Epithelial cell of prostate (primary cell): ENCODE data around the gene KRTAP29-1.
"Not testable (repeated sequence)": the region's sequence is repeated elsewhere in the genome, so short reads cannot be mapped to it uniquely, and the experiment has no call there.

Experiments
- DNase-seq: peaks from one replicate; pipeline ENCODE4 v3.0.0-alpha.2; 2011; ENCODE audit warnings: low read depth, low spot score
- H3K27ac ChIP-seq: fragments of 450-650 bp; 2 replicates; pipeline ENCODE4 v1.5.1; 2017; ENCODE audit warnings: mild to moderate bottlenecking

Gene KRTAP29-1

DNA sequence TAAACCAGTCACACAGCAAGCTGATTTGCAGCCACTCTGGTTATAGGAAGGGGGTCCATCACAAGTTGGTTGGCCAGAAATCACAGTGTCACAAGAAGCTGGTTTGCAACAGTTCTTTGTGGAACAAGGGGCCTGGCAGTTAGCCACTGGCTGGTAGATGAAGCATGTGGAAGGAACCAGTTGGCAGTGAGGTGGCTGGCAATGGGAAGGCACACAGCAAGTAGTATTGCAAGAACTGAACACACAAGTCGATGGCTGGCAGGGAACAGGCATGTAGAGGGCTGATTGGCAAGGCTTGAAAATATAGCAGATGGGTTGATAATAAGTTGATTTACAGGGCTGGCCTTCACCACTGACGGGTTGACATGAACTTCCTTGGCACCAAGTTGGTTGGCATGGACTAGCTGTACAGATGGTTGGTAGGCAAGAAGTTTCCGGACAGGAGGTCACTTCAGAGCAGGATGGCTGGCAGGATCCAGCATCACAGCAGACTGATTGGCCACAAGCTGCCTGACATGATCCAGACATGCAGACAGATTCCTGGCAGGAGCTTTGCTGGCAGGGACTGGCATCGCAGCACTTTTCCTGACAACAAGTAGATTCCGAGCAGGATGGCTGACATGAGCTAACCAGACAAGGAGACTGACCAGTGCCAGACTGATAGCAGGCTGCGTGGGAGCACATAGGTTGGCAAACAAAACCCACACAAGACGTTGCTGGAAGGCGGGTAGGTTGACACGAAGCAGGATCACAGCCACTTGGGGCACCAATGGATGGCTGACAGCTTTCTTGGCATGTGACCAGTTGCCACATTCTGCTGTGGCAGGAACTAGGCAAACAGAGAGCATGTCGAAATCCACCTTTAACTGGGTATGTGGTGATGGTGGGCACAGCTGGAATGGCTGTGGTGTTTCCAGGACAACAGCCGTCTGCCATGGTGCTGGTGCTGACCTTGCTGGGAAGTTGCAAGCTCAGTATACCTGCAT is at the start of gene KRTAP29-1:
TSS of gene KRTAP29-1 (minus strand) at position 936 of the 986 bp plus-strand sequence. CDS start at position 936, 0 bp downstream.
- H3K27ac ChIP-seq, result peak within 1 kb of the TSS; percentile 82
- DNase-seq, result no peak

DNA sequence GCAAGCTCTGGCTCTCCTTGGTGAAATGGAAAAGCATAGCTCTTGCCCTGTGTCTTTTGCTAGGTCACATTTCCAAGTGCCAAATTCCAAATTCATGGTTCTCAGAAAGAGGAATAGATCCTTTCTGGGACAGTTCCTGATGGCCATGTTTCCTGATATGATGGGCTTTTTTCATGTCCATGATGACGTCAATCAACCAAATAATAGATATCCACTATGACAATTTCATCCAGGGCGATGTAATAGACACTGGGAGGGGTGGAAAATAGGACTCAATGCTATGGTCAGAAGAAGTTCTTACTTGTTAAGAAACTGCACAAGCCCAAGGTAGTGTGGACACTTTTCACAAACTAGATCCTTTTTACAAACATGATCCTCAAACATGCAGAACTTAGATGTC is 48.5 kb upstream of the KRTAP29-1 start:
- no peak for DNase-seq
- no peak overlapping the region for H3K27ac ChIP-seq

DNA sequence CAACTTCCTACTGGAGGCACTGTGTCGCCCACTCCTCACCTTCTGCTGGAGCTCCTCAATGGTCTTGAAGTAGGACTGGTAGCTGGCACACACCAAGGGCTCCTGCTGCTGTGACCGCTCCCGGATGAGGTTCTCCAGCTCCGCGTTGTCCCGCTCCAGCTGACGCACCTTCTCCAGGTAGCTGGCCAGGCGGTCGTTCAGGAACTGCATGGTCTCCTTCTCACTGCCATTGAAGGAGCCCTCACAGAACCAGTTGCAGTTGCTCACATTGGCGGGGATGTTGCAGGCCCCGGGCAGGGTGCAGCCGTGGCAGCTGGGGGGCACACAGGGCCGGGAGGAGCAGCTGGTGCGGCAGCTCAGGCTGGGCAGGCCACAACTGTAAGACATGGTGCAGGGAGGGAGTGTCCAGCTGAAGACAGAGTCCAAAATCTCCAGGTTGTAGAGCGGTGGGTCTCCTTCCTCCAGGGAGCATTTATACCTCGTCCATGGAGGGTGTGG is 47.8 kb upstream of the KRTAP29-1 start, which contains the start of gene KRT33A:
TSS of gene KRT33A (minus strand) at position 448 of the 498 bp plus-strand sequence. CDS start at position 387, 61 bp downstream.
- H3K27ac ChIP-seq, DNase-seq: not testable (repeated sequence)

DNA sequence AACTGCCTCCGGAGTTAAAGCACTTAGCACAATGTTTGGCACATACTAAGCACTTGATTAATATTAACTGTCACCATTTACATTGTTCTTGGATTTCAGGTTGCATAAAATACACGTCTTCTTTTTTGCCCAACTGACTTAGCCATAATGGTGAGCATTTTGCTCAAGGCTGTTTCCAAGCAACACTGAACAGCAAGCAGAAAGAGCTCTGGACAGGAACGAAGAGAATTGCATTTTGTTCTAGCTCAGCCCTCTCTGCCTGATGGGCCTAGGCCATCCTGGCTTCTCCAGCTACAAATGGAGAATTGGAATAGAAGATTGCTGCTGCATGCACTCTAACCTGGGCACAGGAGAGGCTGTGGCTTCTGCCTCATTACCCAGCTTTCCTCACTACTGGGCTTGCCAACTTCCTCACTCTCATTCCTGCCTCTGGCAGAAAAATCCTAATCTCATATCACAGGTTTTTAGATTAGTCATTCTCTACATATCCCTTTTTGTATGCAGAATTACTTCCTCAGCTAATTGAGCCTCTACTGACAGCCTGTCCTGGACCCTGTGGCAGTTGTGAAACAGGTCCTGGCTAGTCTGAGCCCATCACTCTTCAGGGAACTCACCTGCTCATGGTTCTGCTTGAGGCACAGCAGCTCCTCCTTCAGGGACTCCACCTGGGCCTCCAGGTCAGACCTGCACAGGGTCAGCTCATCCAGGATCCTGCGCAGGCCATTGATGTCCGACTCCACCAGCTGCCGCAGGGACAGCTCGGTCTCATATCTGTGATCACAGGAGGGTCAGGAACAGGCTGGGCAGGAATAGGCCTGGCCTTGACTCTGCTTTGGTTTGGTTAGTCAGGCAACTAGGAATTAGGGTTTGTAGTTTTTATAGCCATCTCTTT is 45.5 kb upstream of the KRTAP29-1 start:
- DNase-seq, result no peak
- H3K27ac ChIP-seq, result peak overlapping the region; percentile 45

DNA sequence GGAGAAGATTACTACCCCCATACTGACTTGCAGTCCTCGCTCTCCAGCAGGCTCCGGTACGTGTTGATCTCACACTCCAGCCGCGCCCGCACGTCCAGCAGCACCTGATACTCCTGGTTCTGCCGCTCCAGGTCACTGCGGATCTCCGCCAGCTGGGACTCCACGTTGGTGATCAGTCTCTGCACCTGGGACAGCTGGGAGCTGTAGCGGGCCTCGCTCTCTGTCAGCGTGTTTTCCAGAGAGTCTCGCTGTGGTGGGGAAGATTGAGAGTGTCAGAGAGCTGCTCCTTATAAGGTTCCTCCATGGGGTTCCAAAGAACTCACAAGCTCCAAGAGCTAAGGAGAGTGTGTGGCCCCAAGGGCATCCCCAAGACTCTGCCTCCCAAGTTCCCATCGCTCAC is 43.8 kb upstream of the KRTAP29-1 start:
- not testable (repeated sequence) for DNase-seq

DNA sequence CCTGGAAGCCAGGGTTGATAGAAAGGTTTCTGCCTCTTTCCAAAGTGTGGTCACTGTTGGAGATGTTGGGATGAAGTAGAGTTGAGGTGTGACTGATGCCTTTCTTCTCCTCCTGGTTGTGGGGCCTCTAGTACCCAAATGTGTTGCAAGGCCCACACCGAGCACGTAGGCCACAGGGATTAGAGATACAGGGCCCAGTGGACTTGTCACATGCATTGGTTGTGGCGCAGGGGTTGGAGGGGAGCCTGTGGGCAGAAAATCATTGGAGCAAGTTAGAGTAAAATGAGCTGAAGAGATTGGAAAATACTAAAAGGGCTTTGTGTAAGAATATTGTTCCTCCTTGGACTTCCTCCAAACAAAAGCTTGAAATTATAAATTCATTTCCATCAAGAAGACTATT is 43.3 kb upstream of the KRTAP29-1 start:
- H3K27ac ChIP-seq, result no peak overlapping the region
- DNase-seq, result no peak

More for the DNA sequence above, 43.8 kb upstream of the KRTAP29-1 start:
- not testable (repeated sequence) for H3K27ac ChIP-seq

GRCh38 chr17:41343029-41343428 is 40.4 kb upstream of the KRTAP29-1 start:
- DNase-seq, result no peak
- H3K27ac ChIP-seq, result no peak overlapping the region

- no peak overlapping the region for H3K27ac ChIP-seq
Observed at GRCh38 chr17:41340934-41341861, 38.5 kb upstream of the KRTAP29-1 start.

GRCh38 chr17:41340494-41340893 is 37.8 kb upstream of the KRTAP29-1 start:
- no peak overlapping the region for H3K27ac ChIP-seq
- DNase-seq, result no peak

More at GRCh38 chr17:41340934-41341861, 38.5 kb upstream of the KRTAP29-1 start:
- DNase-seq, result no peak

- H3K27ac ChIP-seq, result peak overlapping the region; percentile 63
- DNase-seq, result no peak
Observed at GRCh38 chr17:41339571-41340172, 37.0 kb upstream of the KRTAP29-1 start.

GRCh38 chr17:41338961-41339485 is 36.4 kb upstream of the KRTAP29-1 start:
- peak; percentile 87 for DNase-seq
- peak overlapping the region; percentile 63 for H3K27ac ChIP-seq

DNA sequence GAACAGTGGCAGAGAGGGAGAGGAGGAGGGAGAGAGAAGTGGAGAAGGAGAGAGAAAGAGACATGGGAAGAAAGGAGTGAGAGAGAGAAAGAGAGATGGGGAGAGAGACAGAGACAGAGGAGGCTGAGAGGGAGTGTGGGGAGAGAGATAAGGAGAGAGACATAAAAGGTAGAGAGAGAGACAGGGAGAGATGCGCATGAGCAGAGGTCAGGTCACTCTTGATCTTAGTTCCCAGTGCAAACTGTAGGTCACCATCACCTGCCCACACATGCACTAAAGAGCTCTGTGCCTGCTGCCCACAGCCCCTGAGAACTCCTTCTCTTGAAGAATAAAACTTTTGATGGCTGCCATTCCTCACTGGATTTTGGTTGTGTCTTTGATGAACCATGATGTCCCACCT is 33.1 kb upstream of the KRTAP29-1 start:
- no peak for DNase-seq
- no peak overlapping the region for H3K27ac ChIP-seq

- no peak for DNase-seq
- no peak overlapping the region for H3K27ac ChIP-seq
Observed at GRCh38 chr17:41334385-41335305, 32.0 kb upstream of the KRTAP29-1 start.

DNA sequence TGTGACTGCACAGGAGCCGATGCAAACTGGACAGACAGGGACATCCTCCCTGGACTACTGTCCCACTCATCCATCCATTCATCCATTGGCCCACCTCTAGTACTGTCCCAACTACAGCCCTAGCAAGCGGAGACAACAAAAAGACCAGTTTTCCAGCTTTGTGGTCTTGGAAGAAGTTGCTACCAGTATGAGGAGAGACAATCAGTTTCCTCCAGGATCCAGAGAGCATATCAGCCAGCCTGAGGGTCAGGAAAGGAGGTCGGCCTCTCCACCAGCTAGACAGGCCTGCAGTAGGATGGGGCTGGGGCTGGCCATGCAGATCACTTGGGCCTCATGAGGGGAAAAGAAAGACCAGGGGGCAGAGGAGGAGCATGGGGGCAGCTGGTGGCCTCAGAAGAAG is 31.2 kb upstream of the KRTAP29-1 start:
- DNase-seq, result no peak
- H3K27ac ChIP-seq, result no peak overlapping the region

- no peak for DNase-seq
- H3K27ac ChIP-seq, result no peak overlapping the region
Observed at GRCh38 chr17:41333098-41333497, 30.4 kb upstream of the KRTAP29-1 start.

- DNase-seq, result no peak
- no peak overlapping the region for H3K27ac ChIP-seq
Observed at GRCh38 chr17:41332239-41332638, 29.6 kb upstream of the KRTAP29-1 start.

- H3K27ac ChIP-seq, result no peak overlapping the region
- no peak for DNase-seq
Observed at GRCh38 chr17:41331606-41332005, 29.0 kb upstream of the KRTAP29-1 start.
